Hematopoietic multipotent progenitor cell treated with erythropoietin and hydrocortisone succinate and interleukin-3 and kit ligand, for 17 days (in vitro differentiated cells): Measurements from ENCODE around the gene LRMDA.
"Not testable (repeated sequence)": the region's sequence is repeated elsewhere in the genome, so short reads cannot be mapped to it uniquely, and the experiment has no call there.

ENCODE experiments used
- DNase-seq: peaks from one replicate; pipeline ENCODE4 v3.0.0-alpha.2; 2015; ENCODE audit warnings: low spot score

The LRMDA gene

DNA sequence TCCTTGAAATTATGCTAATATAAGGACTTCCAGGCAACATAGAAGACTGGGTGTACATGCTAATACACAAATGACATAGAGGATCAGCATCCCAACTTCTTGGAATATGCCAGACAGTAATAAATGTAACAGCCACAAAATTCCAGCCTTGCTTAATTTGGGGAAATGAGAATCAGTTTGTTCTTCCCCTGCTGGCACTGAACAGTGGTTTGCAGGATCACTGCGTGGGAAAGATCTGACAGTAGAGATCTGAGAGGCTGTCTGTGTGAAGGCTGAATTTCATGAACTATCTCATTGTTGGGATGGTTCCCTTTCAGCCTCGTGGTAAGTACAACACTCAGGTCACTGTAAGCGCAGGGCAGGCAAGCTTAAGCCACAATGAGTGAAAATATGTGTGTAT is 1078.0 kb downstream of the LRMDA start:
- no peak for DNase-seq

DNA sequence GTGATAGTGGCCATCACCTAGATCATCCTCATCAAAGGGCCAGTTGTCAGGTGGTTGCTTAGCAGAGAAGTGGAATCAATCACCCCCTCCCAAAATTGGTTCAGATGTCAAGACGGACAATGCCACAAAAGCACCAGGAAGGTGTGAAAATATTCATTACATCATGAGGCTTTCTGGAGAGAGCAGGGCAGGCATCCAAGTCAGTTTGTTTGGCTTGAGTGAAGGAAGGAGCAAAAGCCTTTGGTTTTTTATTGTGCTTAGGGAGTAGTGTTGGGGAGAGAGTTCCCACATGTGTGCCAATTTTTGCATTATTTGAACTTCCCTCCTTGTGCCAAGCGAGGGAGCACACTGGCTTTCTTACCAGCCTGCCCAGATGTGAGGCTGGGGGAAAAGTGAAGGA is 1082.9 kb downstream of the LRMDA start:
- no peak for DNase-seq

DNA sequence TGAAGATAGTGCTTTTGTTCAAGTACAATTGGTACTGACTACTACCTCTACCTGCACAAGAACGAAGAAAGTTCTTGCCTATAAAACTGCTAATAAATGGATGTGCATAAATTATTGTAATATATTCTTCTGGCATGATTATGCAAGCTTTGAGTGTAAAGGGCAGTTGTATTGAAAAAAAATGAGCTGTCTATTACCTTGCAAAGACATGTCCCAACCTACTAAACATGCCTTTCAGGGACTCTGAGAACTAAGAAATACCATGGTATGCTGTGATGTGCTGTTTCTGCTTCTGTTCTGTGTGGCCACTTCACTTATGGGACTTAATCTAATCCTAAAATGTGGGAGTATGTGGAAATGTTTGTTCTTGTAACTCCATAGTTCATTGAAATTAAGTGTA is 1083.4 kb downstream of the LRMDA start:
- no peak for DNase-seq

GRCh38 chr10:76522547-76522946 is 1091.1 kb downstream of the LRMDA start:
- DNase-seq = no peak

DNA sequence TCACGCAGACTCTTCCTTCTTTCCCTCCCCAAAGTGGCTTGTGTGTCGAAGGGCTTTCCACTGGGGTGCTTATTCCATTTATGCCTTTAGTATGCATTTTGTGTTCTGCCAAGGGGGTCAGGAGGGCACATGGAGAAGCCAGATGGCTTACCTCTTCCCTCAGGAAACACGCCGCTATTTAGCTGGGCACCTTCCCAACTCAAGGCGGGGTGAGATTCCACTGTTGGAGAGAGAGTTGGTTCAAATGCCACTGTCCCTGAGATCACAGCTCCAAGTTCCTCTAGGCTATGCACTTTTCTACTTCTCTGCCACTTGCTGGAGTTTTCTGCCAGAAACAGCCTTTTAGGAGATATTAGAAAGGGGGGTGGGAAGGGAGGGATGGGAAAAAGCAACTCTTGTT is 1091.8 kb downstream of the LRMDA start:
- no peak for DNase-seq

- no peak for DNase-seq
Measured at GRCh38 chr10:76523791-76524351, 1092.4 kb downstream of the LRMDA start.

- DNase-seq = not testable (repeated sequence)
Measured at GRCh38 chr10:76526833-76527232, 1095.4 kb downstream of the LRMDA start.

DNA sequence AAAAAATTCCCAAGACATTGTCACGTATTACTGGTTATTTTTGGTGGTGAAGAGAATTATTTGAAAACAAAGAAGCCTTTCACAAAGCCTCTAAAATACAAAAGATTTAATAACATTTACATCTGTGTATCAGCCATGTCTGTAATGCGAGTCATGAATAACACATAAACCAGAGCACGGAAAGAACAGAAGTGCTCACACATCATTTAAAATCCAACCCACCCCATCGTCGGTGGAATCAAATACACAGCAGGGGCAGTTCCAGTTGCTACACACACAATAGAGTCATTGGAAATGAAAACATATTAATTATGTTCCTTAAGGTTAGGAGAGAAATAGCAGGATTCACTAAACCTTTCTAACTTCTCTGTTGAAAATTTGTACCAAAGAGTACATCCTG is 1108.9 kb downstream of the LRMDA start:
- DNase-seq = no peak

- DNase-seq = no peak
Measured at GRCh38 chr10:76540786-76541185, 1109.4 kb downstream of the LRMDA start.

DNA sequence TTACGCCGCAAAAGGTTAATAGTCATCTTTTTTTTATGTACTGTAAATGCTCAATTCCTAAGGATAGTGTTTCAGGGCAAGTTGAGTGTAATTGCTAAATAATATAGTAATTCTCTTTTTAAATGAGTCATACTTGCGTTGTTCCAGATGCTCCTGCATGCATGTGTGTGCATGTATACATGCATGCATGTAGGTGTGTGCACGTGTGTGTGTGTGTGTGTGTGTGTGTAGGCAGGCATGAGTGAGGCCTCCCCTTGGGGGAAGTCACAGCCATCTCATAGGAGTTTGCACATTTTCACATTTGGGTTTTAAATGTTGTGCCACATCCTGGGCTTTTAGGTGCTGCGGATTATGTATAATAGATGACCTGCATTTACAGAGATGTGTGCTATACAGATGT is 1110.4 kb downstream of the LRMDA start:
- DNase-seq = no peak

DNA sequence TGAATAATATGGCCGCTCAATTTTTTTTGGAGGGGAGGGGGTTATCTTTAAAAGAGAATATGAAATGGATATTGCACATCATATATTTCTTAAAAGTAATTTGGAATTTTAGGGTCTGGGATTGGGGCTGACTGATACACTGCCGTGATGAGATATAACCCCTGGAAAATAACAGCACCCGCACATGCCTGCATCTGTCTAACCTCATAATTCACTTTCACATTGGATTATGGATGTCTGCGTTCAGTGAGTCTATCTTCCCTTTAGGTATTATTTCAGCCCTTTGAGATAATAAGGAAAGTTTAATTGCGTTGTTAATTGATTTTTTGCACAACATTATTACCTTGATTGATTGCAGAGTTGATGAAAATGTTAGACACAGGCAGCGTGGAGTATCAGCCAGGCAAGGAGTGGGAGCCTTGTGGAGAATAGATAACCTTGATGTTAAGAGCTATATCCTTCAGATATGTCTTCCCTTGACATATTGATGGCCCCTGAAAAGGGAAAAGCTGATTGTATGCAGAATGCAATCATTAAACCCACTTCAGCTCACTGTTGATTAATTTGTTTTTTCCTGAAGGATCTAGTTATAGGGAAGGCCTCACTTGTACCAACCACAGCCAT is 1111.0 kb downstream of the LRMDA start:
- no peak for DNase-seq

GRCh38 chr10:76543655-76544054 is 1112.2 kb downstream of the LRMDA start:
- DNase-seq = no peak

- no peak for DNase-seq
Measured at GRCh38 chr10:76544789-76545188, 1113.4 kb downstream of the LRMDA start.

- DNase-seq = no peak
Measured at GRCh38 chr10:76546411-76546810, 1115.0 kb downstream of the LRMDA start.

DNA sequence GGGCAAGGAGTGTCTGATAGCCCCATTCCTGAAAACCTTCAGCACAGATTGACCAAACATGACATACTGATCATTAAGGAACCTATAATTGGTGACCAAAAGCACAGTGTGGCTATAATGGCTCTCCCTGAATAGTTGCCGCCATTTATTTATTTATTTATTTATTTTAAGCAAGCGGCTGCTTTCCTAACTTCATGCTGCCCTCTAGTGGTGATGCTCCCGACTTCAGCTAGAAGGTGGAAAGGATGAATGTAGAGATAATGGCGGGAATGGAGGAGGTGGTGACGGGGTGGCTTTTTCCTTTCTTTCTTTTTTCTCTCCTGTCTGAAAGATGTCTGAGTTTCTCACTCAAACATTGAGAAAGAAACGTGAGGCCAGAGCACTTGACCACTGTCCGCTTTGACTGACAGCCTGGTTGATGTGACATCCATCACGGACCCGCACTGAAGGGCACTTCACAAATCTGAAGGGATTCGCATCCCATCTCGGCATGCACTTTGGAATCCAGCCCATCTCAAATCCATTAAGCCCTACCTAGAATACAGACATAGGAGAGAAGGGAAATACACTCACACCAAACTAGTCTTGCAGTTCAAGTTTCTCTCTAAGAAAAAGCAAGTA is 1116.0 kb downstream of the LRMDA start:
- DNase-seq = peak; percentile 34

GRCh38 chr10:76548716-76549115 is 1117.3 kb downstream of the LRMDA start:
- DNase-seq = no peak

DNA sequence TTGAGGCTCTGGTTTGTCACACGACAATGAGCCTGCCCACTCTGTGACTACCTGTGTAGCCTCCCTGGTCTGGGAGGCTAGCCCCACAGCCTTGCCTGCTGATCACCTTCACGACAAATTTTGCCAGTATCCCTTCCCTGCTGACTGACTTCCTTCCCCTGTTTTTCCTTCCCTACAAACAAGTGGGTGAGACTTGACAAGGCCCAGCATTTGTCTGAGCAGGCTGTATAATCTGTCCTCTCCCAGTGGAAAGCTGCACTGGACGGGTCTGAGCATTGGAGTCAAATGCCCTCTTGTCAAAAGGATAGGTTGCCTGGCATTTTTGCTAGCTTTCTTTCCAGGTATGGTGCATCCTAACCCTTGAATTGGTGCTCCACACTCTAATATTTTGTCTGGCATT is 1117.7 kb downstream of the LRMDA start:
- DNase-seq = no peak

DNA sequence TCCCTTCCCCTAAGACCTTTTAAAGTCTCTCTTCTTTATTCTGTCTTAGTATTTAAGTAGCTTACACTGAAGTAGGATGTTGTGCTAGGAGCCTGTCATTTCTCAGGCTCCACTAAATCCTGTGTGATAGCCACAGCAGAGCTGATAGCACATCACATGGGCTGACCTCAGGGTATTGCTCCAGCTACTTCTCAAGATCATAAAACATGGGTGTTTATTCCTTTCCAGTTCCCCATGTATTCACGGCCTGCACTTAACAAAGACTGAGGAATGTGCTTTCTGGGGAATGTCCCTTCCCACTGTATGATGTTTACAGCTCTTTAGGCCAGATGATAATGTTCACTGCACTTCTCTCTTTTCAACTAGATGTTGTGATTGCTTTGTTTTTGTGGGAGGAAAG is 1119.4 kb downstream of the LRMDA start:
- no peak for DNase-seq

- DNase-seq = no peak
Measured at GRCh38 chr10:76552091-76552873, 1120.9 kb downstream of the LRMDA start.

GRCh38 chr10:76553263-76554032 is 1122.0 kb downstream of the LRMDA start:
- no peak for DNase-seq

DNA sequence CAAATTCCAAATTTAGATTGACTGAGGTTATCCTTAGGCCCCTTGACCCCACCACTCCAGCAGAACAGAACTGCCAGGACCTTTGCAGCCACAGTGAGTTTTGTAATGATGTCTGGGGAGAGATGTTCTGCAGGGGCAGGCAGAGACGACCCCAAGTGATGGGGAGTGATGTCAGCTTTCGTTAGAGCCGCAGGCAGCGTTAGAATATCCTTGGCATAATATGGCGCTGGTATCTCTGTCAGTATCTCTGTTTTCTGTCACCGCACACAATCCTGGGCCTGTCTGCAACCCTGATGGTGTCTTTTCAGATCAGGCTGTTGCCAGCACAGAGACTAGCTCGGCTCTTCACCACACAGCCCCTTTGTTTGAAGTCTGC is 1122.6 kb downstream of the LRMDA start:
- DNase-seq = no peak

GRCh38 chr10:76554478-76554877 is 1123.1 kb downstream of the LRMDA start:
- DNase-seq = no peak
